ENCODE data around the gene FHAD1. TPM values are rescaled to one million over a fixed set of nuclear protein-coding genes. Genes with fewer than 3 reads are reported as not detected.

The FHAD1 gene
- total RNA-seq, 1 donor from 2014 or later: 1.3 TPM

DNA sequence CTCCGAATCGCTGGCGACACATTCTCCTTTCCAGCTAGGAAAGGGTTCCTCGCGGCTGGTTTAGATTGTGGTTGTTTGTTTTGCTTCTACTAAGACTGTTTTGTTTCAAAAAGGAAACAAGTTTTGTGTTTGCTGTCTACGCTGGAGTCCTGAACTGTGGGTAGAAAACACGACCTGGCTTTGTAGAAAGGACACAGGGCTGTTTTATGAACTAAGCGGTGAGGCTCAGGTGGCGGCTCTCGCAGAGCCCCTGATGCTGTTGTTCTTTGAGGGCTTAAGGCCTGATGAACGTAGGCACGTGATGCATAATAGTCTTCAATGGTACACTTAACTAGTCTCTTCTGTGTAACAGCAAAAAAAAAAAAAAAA is 27.0 kb upstream of the FHAD1 start:
- Mint-ChIP-seq H3K27me3 (ENCODE audit: low read depth) (no peaks in the 10 kb centered on the region), H3K4me1 (peaks cover 5% of the 10 kb centered on the region)
- TF ChIP-seq, protein P1, sequence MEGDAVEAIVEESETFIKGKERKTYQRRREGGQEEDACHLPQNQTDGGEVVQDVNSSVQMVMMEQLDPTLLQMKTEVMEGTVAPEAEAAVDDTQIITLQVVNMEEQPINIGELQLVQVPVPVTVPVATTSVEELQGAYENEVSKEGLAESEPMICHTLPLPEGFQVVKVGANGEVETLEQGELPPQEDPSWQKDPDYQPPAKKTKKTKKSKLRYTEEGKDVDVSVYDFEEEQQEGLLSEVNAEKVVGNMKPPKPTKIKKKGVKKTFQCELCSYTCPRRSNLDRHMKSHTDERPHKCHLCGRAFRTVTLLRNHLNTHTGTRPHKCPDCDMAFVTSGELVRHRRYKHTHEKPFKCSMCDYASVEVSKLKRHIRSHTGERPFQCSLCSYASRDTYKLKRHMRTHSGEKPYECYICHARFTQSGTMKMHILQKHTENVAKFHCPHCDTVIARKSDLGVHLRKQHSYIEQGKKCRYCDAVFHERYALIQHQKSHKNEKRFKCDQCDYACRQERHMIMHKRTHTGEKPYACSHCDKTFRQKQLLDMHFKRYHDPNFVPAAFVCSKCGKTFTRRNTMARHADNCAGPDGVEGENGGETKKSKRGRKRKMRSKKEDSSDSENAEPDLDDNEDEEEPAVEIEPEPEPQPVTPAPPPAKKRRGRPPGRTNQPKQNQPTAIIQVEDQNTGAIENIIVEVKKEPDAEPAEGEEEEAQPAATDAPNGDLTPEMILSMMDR (IDR thresholded peaks at IDR 0.05; ENCODE audit: unreplicated experiment): no peak

DNA sequence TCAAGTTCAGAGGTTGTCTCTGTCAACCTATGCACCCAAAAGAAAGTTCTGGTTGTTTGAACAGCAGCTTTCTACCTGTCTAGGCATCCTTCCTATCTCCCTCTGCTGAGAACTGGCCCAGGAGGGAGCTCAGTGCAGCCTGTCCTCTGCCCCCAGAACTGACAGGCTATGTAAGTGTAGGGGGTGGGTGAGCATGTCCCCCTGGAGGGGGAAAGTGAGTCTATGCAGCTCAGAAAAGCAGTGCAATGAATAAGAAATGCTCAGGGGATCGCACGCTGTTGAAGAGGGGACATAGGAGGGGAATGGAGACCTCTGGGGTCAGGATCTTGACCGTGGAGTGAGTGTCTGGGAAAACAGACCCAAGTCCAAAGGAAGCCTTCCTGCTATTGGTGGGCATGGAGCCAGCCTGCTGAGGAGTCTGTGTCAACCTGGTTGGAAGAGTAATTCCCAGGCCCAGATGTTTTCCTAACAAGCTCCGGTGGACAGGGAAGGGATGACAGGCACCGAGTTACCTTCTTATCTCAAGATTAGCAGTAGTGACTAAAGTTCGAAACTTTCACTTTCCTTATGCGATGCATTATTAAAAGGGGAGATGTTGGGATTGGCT is 26.1 kb upstream of the FHAD1 start:
- Mint-ChIP-seq H3K4me3 (no peak overlapping the region), H3K4me1 (peaks cover 6% of the 10 kb centered on the region), H3K27ac (no peak overlapping the region), H3K27me3 (ENCODE audit: low read depth) (no peaks in the 10 kb centered on the region), H3K9me3 (no peaks in the 10 kb centered on the region), H3K36me3 (peaks cover 21% of the 10 kb centered on the region)
- TF ChIP-seq, protein P1 (IDR thresholded peaks at IDR 0.05; ENCODE audit: unreplicated experiment): no peak
- DNase-seq (ENCODE audit: low spot score in 2 of 2, unreplicated experiment in 2 of 2): no peak

More for the DNA sequence above, 27.0 kb upstream of the FHAD1 start:
- Mint-ChIP-seq H3K27ac (no peak overlapping the region), H3K36me3 (peaks cover 21% of the 10 kb centered on the region), H3K4me3 (no peak overlapping the region), H3K9me3 (no peaks in the 10 kb centered on the region)
- DNase-seq (ENCODE audit: low spot score in 2 of 2, unreplicated experiment in 2 of 2): no peak

DNA sequence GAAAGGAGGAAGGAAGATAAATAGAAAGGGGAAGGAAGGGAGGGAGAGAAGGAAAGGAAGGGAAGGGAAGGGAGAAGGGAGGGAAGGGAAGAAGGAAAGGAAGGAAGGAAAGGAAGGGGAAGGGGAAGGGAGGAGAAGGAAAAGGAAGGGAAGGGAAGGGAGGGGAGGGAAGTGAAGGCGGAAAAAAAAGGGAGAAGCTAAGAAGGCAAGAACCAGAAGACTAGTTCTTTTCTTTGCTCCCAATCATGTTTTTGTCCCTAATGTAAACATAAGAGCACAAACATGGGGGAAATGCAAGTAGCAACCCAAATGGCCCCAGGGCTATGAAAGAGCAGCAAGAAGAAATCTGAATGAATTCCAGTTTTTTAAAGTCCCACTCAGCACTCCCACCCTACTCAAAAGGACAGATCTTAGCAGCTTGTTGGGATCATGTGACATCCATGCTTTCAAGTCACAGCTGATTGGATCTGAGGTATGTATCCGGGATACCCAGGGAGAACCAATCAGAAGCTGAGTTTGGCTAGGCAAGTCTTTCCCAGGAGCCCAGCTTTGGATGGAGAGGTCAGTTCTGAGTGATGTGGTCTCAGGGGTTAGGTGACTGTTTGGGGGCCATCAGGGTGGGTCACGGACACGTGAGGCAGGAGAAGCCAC is 24.2 kb upstream of the FHAD1 start:
- no peak for DNase-seq (ENCODE audit: low spot score in 2 of 2, unreplicated experiment in 2 of 2)
- no peaks in the 10 kb centered on the region for H3K9me3 Mint-ChIP-seq
- peaks cover 9% of the 10 kb centered on the region for H3K4me1 Mint-ChIP-seq
- H3K36me3 Mint-ChIP-seq: peaks cover 19% of the 10 kb centered on the region
- no peaks in the 10 kb centered on the region for H3K27me3 Mint-ChIP-seq (ENCODE audit: low read depth)
- H3K4me3 Mint-ChIP-seq: no peak overlapping the region
- no peak overlapping the region for H3K27ac Mint-ChIP-seq
- TF ChIP-seq, protein P1 (IDR thresholded peaks at IDR 0.05; ENCODE audit: unreplicated experiment): no peak

DNA sequence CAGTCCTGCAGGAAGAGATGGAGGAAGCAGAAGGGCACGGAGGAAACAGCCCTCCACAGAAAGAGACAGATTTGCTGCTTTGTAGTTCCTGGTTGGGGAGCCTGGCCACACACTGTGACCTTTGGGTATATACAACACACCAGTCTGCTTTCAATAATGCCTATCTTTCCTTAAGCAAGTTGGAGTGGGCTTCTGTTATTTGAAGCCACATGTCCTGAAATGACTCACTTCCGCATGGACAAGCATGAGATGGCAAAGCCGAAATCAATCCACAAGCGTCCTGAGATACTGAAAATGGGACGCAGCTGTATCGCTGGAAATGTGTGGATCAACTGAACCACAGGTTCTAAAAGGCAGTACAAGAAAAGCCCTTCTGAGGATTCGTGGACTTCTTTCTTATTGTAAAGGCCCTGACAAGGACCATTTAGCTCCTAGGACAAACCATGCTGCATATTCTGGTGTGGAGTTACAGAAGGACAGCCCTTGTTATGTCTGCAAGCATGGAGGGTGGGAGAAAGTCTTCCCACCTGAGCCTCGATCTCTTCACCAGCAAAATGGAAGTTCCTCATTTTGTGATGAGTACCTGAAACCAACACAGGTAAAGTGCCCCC is 22.7 kb upstream of the FHAD1 start:
- Mint-ChIP-seq H3K9me3 (no peaks in the 10 kb centered on the region), H3K27ac (no peak overlapping the region), H3K36me3 (peaks cover 7% of the 10 kb centered on the region), H3K4me1 (peaks cover 9% of the 10 kb centered on the region), H3K4me3 (no peak overlapping the region), H3K27me3 (ENCODE audit: low read depth) (no peaks in the 10 kb centered on the region)
- no peak for DNase-seq (ENCODE audit: low spot score in 2 of 2, unreplicated experiment in 2 of 2)
- TF ChIP-seq, protein P1 (IDR thresholded peaks at IDR 0.05; ENCODE audit: unreplicated experiment): no peak

DNA sequence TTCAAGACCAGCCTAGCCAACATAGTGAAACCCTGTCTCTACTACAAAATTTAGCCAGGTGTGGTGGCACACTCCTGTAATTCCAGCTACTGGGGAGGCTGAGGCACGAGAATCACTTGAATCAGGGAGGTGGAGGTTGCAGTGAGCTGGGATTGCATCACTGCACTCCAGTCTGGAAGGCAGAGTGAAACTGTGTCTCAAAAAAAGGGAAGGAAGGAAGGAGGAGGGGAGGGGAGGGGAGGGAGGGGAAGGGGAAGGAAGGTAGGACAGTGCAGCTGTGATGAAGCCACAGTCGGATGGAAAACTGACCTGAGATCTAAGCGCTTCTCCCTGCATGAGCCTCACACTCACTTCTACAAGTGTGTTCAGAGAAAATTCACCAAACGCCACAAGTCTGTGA is 22.0 kb upstream of the FHAD1 start:
- Mint-ChIP-seq H3K4me1 (peaks cover 9% of the 10 kb centered on the region), H3K9me3 (no peaks in the 10 kb centered on the region), H3K27ac (no peak overlapping the region), H3K4me3 (no peak overlapping the region), H3K27me3 (ENCODE audit: low read depth) (no peaks in the 10 kb centered on the region), H3K36me3 (peaks cover 3% of the 10 kb centered on the region)
- DNase-seq (ENCODE audit: low spot score in 2 of 2, unreplicated experiment in 2 of 2): no peak
- TF ChIP-seq, protein P1 (IDR thresholded peaks at IDR 0.05; ENCODE audit: unreplicated experiment): no peak
